ENCODE measurements around the gene OVCH2.

DNA sequence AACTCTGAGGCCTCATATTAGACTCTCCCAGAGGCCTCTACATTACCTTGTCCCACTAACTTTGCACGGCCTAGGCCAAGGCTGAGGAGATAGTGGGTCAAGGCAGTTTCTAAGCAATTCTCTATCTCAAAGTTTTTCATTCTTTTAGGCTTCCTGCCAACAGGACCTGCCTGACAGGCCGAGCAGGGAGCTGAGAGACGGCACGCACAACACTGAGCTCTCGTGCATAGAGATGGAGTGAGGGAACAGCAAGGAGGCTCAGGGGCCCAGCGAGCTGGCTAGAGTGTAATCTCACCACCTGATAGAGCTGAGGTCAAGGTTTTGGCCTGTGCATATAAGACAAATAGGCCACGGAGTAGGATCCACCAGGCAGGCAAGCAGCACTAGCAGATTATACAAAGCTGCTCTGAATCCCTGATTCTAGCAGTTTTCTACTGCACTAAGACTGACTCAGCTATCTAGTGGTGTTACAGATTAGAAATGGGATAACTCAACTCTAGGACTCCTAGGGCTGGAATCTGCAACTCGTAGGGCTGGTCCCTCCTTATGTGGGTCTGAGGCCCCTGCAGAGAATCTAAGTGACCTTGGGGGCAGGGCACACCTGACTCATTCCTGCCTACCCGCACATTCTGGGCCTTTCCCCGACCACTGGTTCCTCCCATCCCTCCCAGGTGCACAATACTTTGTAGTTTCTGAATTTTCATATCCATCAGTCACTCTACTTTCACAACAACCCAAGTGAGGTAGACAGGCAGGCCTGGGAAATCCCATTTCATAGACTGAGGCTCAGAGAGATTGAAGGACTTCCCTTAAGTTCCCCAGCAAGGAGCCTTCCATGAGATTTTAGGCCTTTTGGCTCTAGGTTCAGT is 34.7 kb downstream of the OVCH2 start:
- TF ChIP-seq, protein P1, sequence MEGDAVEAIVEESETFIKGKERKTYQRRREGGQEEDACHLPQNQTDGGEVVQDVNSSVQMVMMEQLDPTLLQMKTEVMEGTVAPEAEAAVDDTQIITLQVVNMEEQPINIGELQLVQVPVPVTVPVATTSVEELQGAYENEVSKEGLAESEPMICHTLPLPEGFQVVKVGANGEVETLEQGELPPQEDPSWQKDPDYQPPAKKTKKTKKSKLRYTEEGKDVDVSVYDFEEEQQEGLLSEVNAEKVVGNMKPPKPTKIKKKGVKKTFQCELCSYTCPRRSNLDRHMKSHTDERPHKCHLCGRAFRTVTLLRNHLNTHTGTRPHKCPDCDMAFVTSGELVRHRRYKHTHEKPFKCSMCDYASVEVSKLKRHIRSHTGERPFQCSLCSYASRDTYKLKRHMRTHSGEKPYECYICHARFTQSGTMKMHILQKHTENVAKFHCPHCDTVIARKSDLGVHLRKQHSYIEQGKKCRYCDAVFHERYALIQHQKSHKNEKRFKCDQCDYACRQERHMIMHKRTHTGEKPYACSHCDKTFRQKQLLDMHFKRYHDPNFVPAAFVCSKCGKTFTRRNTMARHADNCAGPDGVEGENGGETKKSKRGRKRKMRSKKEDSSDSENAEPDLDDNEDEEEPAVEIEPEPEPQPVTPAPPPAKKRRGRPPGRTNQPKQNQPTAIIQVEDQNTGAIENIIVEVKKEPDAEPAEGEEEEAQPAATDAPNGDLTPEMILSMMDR (IDR thresholded peaks at IDR 0.05): no peak
- no peak for TF ChIP-seq ZFX (IDR thresholded peaks at IDR 0.05; ENCODE audit: borderline replicate concordance)

Measured in 22Rv1 (cell line).